Esophagus squamous epithelium (tissue), 5 donors: ENCODE results near the gene CYLD. TPM values are rescaled to one million over a fixed set of nuclear protein-coding genes. Genes with fewer than 3 reads are reported as not detected.

Source experiments
- DNase-seq: peaks from one replicate; lab custom pipeline; 2025; lab: John Stamatoyannopoulos, UW
- H3K27ac ChIP-seq, 4 donors: fragments of 200-600 bp; sonication (generic); one replicate each; pipeline ENCODE4 v1.5.1; 2016 to 2019; ENCODE audit warnings: mild to moderate bottlenecking in 1 of 4
- H3K27me3 ChIP-seq, 4 donors: fragments of 200-600 bp; sonication (generic); 1 replicate in 3 of 4; 2 replicates in 1 of 4; pipeline versions ENCODE4 v1.5.1 to v1.6.0; 2017 to 2021; ENCODE audit warnings: antibody characterized with exemption in 1 of 4
- H3K36me3 ChIP-seq, 3 donors: fragments of 200-600 bp; sonication (generic); one replicate each; pipeline ENCODE4 v1.5.1; 2016 to 2019
- H3K4me1 ChIP-seq, 3 donors: fragments of 200-600 bp; sonication (generic); one replicate each; pipeline ENCODE4 v1.5.1; 2017 to 2019
- H3K4me3 ChIP-seq, 4 donors: fragments of 200-600 bp; sonication (generic); 1 replicate in 3 of 4; 2 replicates in 1 of 4; pipeline ENCODE4 v1.5.1; 2016 to 2019; ENCODE audit warnings: mild to moderate bottlenecking in 2 of 4, moderate library complexity in 1 of 4
- H3K9me3 ChIP-seq, 3 donors: fragments of 200-600 bp; sonication (generic); one replicate each; pipeline ENCODE4 v1.5.1; 2016 to 2019
- POLR2A ChIP-seq, 4 donors: fragments of 450-650 bp; IDR thresholded peaks; one replicate each; pipeline ENCODE4 v1.6.1; 2017; ENCODE audit warnings: antibody characterized with exemption in 4 of 4, mild to moderate bottlenecking in 4 of 4, moderate library complexity in 3 of 4
- WGBS, 2 donors: methylation state at CpG; one replicate each; pipeline ENCODE4 v1.1.5; 2018; 5-methylcytosine and 5-hydroxymethylcytosine counted together
- intact Hi-C: fragments of 100-400 bp; cut with DNase I; formaldehyde crosslinking; loops from one replicate; pipeline ENCODE4 v1.15.0; 2022
- total RNA-seq, 4 donors: library from RNA; depleted of rRNA; stranded (reverse); fragments of >200 nt; gene quantifications; one replicate each; pipeline ENCODE4 v1.1.0, GENCODE V29; 2016
- TF ChIP-seq, protein P1 (sequence below), 6 experiments: fragments of 450-650 bp in 4 of 6; fragments of 200-600 bp in 2 of 6; sonication (generic) in 2 of 6; IDR thresholded peaks; one replicate each; pipeline ENCODE4 v1.5.1; 2016 to 2019; ENCODE audit warnings: antibody characterized with exemption in 6 of 6, mild to moderate bottlenecking in 4 of 6, moderate library complexity in 4 of 6
- donor health status: DM: yes; HTN: yes; CAD: no.

Gene CYLD
- total RNA-seq, 4 donors from 2014 or later: 22.6 to 45.9 (median 36.0) TPM

DNA sequence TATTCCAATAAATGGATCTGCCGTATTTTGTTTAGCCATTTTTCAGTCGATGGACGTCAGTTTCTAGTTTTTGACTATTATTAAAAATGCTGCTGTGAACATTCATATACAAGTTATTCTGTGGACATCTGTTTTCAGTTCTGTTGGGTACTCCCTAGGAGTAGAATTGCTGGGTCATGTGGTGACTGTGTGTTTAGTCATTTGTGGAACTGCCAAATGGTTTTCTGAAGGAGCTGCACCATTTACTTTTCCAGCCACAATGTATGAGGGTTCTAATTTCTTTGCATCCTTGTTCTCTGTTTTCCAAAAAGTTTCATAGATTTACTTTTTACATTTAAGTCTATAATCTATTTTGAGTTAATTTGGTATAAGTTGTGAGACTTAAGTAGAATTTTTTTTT, 29.5 kb downstream of the CYLD start:
- intact Hi-C loops: no loop called here
- TF ChIP-seq POLR2A (IDR thresholded peaks at IDR 0.05): no peak
- TF ChIP-seq, protein P1, sequence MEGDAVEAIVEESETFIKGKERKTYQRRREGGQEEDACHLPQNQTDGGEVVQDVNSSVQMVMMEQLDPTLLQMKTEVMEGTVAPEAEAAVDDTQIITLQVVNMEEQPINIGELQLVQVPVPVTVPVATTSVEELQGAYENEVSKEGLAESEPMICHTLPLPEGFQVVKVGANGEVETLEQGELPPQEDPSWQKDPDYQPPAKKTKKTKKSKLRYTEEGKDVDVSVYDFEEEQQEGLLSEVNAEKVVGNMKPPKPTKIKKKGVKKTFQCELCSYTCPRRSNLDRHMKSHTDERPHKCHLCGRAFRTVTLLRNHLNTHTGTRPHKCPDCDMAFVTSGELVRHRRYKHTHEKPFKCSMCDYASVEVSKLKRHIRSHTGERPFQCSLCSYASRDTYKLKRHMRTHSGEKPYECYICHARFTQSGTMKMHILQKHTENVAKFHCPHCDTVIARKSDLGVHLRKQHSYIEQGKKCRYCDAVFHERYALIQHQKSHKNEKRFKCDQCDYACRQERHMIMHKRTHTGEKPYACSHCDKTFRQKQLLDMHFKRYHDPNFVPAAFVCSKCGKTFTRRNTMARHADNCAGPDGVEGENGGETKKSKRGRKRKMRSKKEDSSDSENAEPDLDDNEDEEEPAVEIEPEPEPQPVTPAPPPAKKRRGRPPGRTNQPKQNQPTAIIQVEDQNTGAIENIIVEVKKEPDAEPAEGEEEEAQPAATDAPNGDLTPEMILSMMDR (IDR thresholded peaks at IDR 0.05): no peak
- H3K27ac ChIP-seq: no peak overlapping the region
- H3K4me1 ChIP-seq: no peaks in the 10 kb centered on the region
- H3K36me3 ChIP-seq: peaks cover 0 to 55% (median 0%) of the 10 kb centered on the region in 3 donors
- H3K9me3 ChIP-seq: peaks cover 0 to 4% (median under 1%) of the 10 kb centered on the region in 3 donors
- WGBS, 2 donors: 89% methylated on average over 3 of the region's 3 CpGs
- no peaks in the 10 kb centered on the region for H3K27me3 ChIP-seq
- H3K4me3 ChIP-seq: no peak overlapping the region
- no peak for DNase-seq

GRCh38 chr16:50774405-50774804, 32.5 kb downstream of the CYLD start:
- 90 to 96% methylated on average over 5 of the region's 5 CpGs for WGBS, 2 donors
- no peak overlapping the region for H3K4me3 ChIP-seq
- no peak overlapping the region for H3K27ac ChIP-seq
- intact Hi-C loops: no loop called here
- no peaks in the 10 kb centered on the region for H3K9me3 ChIP-seq
- no peak for DNase-seq
- H3K4me1 ChIP-seq: no peaks in the 10 kb centered on the region
- no peak for TF ChIP-seq POLR2A (IDR thresholded peaks at IDR 0.05)
- TF ChIP-seq, protein P1 (IDR thresholded peaks at IDR 0.05): no peak
- H3K36me3 ChIP-seq: peaks cover 0 to 59% (median 3%) of the 10 kb centered on the region in 3 donors
- H3K27me3 ChIP-seq: no peaks in the 10 kb centered on the region

- H3K27me3 ChIP-seq: no peaks in the 10 kb centered on the region
- DNase-seq: no peak
- no peaks in the 10 kb centered on the region for H3K4me1 ChIP-seq
- intact Hi-C loops: no loop called here
- no peaks in the 10 kb centered on the region for H3K9me3 ChIP-seq
- 90 to 98% methylated on average over 3 of the region's 3 CpGs for WGBS, 2 donors
- no peak overlapping the region for H3K4me3 ChIP-seq
- H3K27ac ChIP-seq: no peak overlapping the region
- TF ChIP-seq, protein P1 (IDR thresholded peaks at IDR 0.05): no peak
- TF ChIP-seq POLR2A (IDR thresholded peaks at IDR 0.05): no peak
- peaks cover 0 to 59% (median 3%) of the 10 kb centered on the region in 3 donors for H3K36me3 ChIP-seq
Observed at GRCh38 chr16:50774960-50775359, 33.1 kb downstream of the CYLD start.

DNA sequence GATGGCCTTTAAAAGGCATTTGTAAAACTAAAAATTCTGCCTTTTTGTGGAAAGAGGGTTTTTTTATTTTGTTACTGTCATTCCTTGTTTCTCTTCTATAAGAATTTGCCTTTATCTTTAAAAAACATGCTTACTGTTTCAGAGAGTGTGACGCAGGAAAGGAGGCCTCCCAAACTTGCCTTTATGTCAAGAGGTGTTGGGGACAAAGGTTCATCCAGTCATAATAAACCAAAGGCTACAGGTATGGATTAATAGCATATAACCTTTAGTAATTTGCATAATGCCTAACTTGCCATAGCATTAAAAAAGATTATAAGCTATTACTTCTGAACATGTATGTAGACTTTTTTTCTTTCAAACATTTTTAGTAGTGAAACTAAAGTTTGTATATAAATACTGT, 34.2 kb downstream of the CYLD start:
- no peak for TF ChIP-seq POLR2A (IDR thresholded peaks at IDR 0.05)
- TF ChIP-seq, protein P1 (IDR thresholded peaks at IDR 0.05): no peak
- H3K4me3 ChIP-seq: no peak overlapping the region
- no peak for DNase-seq

DNA sequence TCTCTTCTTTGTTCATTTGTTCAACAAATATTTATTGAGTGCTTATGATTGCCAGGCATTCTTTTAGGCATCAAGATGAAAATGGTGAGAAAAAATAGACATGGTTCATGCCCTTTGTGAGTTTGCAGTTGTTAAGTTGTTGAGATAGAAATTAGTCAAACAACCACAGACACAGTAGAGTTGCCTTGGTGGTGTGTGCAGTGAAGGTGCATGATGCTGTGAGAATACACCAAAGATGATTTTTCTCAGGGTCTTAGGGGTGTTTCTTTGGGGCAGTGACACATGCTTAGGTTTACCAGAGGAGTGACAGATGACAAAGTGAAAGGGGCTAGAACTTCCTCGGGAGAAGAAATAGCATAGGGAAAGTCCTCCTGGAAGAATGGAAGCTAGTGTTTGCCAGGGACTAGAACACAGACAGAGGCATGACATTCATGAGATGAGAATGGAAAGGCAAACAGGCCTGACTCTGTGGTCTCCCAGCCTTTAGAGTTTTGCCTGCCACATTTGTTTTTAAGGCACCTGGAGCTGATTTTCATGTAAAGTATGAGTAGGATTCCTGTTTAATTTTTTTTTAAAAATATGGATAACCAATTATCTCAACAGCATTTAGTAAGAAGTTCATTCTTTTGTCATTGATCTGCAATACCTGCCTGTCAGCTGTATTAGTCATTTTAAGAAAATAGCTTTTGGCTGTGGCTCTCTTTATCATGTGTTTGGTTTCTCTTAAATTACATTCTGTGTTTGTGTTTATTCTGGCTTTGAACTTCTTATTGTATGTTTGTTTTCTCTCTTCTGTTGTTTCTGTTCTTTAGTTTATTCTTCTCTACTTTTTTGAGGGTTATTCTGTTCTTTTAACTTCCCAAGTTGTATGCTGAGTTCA, 36.6 kb downstream of the CYLD start:
- intact Hi-C loops: no loop called here
- WGBS, 2 donors: 33% methylated on average over 1 of the region's 1 CpG
- H3K9me3 ChIP-seq: no peaks in the 10 kb centered on the region
- no peaks in the 10 kb centered on the region for H3K4me1 ChIP-seq
- no peak for DNase-seq
- TF ChIP-seq POLR2A (IDR thresholded peaks at IDR 0.05): no peak
- H3K27ac ChIP-seq: no peak overlapping the region
- H3K27me3 ChIP-seq: no peaks in the 10 kb centered on the region
- H3K4me3 ChIP-seq: no peak overlapping the region
- peaks cover 0 to 78% (median 6%) of the 10 kb centered on the region in 3 donors for H3K36me3 ChIP-seq

More for the DNA sequence above, 34.2 kb downstream of the CYLD start:
- Histone ChIP-seq H3K36me3 (peaks cover 0 to 59% (median 3%) of the 10 kb centered on the region in 3 donors), H3K9me3 (no peaks in the 10 kb centered on the region), H3K4me1 (no peaks in the 10 kb centered on the region), H3K27ac (no peak overlapping the region), H3K27me3 (no peaks in the 10 kb centered on the region)
- 89 to 94% methylated on average over 1 of the region's 1 CpG for WGBS, 2 donors
- intact Hi-C loops: no loop called here
